Stimulated activated CD4-positive, alpha-beta T cell treated with anti-CD3 and anti-CD28 coated beads, Interleukin-1b, Interleukin-23, amount 100 ng/mL, for 48 hours (primary cell): ENCODE results near the gene SFI1.

ENCODE experiments used
- DNase-seq: peaks from one replicate; pipeline ENCODE4 v3.0.0-alpha.2; 2020

Gene SFI1

GRCh38 chr22:31602259-31602952 is 106.1 kb downstream of the SFI1 start:
- no peak for DNase-seq

GRCh38 chr22:31603081-31603525 is 106.8 kb downstream of the SFI1 start:
- no peak for DNase-seq

- DNase-seq = no peak
Observed at GRCh38 chr22:31603574-31603973, 107.2 kb downstream of the SFI1 start.

DNA sequence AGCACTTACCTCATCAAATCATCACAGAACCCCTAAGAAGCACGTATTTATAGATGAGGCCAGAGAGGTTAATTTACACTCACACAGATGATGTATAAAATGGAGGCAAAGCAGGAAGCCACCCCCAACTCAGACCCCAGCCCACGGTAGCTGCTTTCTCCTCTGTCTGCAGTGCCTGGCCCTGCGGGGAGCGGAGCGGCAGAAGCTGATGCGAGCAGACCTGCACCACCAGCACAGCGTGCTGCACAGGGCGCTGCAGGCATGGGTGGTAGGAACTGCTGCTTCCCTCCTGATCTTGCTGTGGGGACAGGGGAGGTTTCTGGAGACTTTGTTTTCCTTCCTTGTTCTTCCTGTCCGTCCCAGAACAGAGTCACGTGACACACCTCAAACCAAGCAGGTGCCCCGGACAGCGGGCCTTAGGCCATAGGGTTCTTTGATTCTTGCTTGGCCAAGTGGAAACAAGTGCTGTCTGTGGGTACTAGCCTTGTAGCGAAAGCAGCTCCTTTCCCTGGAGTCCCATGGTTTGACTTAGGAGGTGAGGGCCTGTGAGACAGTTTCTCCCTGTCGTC is 107.9 kb downstream of the SFI1 start:
- no peak for DNase-seq

- no peak for DNase-seq
Observed at GRCh38 chr22:31604746-31605705, 108.7 kb downstream of the SFI1 start.

DNA sequence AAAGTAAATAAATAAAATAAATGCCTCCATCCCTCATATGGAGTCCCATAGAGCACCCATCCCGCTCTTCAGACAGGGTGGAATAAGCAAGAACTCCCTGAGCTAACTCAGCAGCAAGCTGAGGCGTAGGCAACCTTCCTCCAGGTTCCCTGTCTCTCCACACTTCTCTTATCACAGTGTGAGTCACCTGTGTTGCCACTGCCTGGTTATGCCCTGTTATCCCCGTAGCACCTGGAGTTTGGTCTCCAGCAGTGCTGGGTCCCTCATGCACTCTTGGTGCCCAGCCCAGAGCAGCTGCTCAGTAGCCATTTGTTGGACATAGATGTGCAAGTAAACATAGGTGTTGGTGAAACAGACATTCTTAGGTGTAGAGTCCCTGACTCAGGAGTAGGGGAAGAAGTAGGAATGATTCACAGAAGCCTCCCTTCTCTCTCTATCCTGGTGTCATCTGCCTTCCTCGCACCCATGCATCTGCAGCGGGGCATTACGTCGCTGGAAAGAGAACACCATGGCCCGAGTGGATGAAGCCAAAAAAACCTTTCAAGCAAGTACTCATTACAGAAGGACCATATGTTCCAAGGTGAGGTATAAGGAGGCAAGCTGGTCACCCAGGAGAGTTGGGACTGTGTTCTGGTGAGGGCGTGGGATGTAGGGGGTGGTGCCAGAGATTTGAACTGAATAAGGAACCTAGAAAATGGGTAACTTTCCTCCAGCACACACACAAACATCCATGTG is 109.7 kb downstream of the SFI1 start:
- no peak for DNase-seq

- no peak for DNase-seq
Observed at GRCh38 chr22:31607696-31608095, 111.4 kb downstream of the SFI1 start.

GRCh38 chr22:31609716-31610115 is 113.4 kb downstream of the SFI1 start:
- DNase-seq = no peak

DNA sequence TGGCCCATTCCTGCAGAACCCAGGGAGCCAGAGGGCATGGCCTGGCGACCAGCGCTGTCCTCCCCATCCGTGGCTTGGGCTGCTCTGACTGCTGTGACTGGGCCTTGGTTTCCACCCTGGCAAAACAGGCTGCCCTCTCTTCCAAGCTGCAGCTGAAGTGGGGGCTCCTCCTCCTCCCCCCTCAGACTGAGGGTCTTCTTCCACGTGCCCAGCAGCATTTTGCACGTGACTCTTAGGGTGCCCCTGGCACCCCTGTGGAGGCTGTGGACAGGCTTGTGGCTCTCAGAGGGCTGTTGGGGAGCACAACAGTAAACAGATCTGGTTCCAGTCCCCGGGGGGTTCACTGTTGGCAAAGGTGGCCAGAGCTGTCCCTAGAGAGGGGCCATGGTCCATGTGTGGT is 114.3 kb downstream of the SFI1 start:
- DNase-seq = no peak

DNA sequence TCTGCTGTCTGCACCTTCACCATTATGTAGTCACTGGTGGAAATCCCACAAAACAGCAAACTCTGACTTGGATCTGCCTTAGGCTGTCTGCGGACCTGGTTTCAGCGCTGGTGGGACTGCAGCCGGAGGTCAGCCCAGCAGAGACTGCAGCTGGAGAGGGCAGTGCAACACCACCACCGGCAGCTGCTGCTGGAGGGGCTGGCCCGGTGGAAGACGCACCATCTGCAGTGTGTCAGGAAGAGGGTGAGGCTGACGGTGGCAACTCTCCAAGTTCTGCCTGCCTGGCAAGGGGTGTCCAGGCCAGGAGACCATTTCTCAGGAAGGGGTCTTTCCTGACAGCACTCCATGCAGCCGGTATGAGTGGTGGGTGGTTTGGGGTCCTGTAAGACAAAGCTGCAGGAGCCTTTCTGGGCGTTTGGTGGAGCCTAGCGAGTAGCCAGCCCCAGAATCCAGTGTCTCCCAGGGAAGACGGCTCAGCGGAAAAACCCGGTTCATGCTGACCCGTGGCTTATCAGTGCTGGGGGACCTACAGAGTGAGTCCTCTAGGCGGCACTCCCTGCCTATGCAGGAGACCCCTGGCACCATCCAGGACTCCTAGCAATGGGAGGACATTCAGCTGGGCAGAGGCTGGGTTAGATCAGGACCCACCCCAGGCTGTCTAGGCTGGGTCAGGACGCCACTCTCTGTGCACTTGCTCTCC is 114.9 kb downstream of the SFI1 start:
- DNase-seq = no peak

- no peak for DNase-seq
Observed at GRCh38 chr22:31612891-31613285, 116.6 kb downstream of the SFI1 start.

DNA sequence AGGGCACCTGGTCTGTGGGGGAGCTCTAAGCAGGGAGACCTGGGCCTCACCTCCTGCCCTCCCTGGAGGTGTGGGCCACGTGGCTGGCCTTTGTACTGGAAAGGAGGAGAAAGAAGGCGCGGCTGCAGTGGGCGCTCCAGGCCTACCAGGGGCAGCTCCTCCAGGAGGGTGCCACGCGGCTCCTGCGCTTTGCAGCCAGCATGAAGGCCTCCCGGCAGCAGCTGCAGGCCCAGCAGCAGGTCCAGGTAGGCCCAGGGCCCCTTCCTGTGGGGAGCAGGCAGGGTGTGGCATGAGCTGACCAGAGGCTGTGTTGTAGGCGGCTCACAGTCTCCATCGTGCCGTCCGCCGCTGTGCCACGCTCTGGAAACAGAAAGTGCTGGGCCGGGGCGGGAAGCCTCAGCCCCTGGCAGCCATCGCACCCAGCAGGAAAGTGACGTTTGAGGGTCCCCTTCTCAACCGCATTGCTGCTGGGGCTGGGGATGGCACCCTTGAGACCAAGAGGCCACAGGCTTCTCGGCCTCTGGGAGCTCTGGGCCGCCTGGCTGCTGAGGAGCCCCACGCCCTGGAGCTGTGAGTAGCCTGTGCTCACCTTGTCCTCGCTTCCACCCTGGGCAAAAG is 117.1 kb downstream of the SFI1 start:
- no peak for DNase-seq

DNA sequence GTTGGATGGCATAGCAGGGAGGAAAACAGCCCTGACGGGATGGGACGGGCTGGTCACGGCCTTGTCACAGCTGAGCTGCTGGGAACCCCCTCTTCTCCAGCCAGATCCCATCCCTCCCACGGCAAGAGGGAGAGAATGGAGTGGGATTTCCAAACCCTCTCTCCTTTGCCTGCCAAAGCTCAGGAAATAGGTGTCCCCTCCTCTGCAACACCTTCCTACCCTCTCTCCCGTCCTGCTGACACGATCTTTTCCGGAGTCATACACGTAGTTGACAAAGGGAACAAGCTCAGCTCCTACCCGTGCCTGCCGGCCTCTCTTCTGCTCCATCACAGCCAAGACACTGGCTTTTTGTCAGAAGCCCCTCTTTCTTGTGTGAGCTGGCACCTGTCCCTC is 117.6 kb downstream of the SFI1 start:
- DNase-seq = no peak

- DNase-seq = no peak
Observed at GRCh38 chr22:31614781-31615490, 118.6 kb downstream of the SFI1 start.

GRCh38 chr22:31615491-31615860 is 119.1 kb downstream of the SFI1 start:
- DNase-seq = no peak

DNA sequence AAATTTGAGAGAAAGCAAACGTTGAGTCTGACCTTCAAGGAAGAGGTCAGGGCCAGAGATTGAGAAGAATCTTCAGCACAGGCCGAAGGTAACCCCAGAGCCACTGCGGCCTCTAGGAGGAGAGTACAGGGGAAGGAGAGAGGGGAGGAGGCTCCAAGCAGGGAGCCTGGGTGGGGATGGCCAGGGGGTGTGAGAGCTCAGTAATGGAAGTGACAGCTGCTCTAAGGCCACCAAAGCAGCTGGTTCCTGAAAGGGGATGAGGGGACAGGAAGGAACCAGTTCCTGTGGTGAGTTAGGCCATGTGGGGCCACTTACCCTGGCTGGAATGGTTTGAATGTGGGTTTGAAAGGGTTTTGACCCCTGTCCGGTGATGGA is 119.6 kb downstream of the SFI1 start:
- no peak for DNase-seq

- DNase-seq = peak; percentile 53
Observed at GRCh38 chr22:31616315-31616980, 120.1 kb downstream of the SFI1 start.

DNA sequence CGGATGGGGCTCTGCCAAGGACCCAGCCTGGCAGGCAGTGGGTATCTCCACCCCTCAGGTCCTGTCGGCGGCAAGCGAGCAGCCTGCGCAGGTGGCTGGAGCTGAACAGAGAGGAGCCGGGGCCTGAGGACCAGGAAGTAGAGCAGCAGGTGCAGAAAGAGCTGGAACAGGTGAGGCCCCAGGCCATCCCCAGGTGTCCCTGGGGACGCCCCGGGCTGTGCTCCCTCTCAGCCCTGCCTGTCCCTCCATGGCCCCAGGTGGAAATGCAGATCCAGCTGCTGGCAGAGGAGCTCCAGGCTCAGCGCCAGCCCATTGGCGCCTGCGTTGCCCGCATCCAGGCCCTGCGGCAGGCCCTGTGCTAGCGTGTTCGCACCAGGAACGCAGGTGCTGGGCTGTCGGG is 121.7 kb downstream of the SFI1 start:
- no peak for DNase-seq

DNA sequence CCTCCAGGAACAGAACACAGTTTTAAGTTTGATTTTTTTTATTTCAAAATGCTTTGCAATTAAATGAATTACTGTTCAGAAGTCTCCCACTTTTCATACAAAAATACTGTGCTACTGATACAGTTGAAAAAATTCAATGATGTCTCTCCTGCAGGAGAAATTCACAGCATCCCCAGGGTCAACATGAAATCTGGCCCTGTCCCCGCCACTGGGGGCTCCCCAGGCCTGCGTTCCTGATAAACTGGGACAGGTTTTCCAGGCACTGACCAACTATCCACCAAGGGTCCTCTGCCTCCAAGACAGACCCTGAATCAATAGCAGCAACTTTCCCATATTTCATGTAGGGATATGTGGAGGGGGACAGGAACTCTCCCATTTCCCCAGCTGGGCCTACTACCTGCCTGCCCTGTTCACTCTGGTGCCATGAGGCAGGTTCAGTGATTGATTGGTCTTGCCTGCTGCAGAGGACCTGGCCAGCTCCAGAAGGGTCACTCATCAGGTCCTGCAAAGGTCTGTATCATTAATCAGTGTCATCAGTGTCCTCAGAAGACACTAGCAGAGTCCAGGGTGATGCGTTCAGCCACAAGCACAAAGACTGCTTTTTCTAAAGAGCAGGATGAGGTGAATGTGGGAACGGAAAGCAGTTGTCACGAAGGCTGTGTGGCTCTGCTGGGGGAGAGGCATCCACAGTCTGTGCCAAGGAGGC is 122.3 kb downstream of the SFI1 start:
- DNase-seq = no peak
